Measurements from ENCODE around the gene RGMA. TPM values are rescaled to one million over a fixed set of nuclear protein-coding genes. Genes with fewer than 3 reads are reported as not detected.

Gene RGMA
- total RNA-seq, 1 experiment from 2014 or later, result not detected

DNA sequence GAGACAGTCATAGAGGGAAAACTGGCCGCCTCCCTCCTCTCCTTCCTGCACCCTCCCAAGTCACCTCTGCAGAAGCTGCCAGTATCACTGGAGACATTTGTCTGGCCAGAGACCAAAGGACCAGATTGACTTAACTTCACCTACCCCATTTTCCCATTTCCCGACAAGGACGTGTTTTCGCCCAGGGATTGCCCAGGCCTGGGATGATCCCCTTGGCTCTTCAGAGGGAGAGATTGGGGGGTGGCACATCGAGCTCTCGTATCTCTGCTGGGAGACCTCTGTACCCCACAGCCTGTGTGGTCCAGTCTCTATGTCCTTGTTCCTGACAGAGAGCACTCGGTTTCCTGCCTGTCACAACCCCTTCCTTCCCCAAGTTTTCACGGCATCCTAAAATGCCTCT is 31.4 kb downstream of the RGMA start:
- in situ Hi-C loops (cut with HindIII; ENCODE audit: low pct_unique_long_range_greater_than_20kb, low sequenced_read_pairs), result no loop called here
- DNase-seq (ENCODE audit: low read depth, low spot score), result no peak

- DNase-seq (ENCODE audit: low read depth, low spot score), result no peak
- in situ Hi-C loops (cut with HindIII; ENCODE audit: low pct_unique_long_range_greater_than_20kb, low sequenced_read_pairs), result no loop called here
Observed at GRCh38 chr15:93056836-93057235, 32.2 kb downstream of the RGMA start.

DNA sequence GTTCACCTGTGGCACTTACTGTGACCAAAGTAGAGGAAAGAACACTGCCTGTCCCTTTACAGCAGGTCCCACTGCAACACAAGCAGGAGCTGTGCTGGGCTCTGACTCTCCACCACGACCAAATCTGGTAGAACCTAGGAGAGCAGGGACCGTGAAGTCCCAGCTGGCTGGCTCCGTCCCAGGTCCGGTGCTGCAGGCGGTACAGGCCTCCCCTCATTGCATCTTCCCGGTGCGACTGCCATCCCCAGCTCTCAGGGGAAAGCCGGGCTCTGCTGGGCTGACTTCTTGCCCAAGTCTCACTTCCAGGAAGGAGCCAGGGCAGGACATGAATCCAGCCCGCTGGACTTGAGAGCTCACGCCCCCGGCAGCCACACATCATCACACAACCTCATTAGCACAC is 33.8 kb downstream of the RGMA start:
- DNase-seq (ENCODE audit: low read depth, low spot score), result no peak
- in situ Hi-C loops (cut with HindIII; ENCODE audit: low pct_unique_long_range_greater_than_20kb, low sequenced_read_pairs), result no loop called here

GRCh38 chr15:93052090-93052879 is 36.7 kb downstream of the RGMA start:
- in situ Hi-C loops (cut with HindIII; ENCODE audit: low pct_unique_long_range_greater_than_20kb, low sequenced_read_pairs), result no loop called here
- peak; percentile 34 for DNase-seq (ENCODE audit: low read depth, low spot score)

DNA sequence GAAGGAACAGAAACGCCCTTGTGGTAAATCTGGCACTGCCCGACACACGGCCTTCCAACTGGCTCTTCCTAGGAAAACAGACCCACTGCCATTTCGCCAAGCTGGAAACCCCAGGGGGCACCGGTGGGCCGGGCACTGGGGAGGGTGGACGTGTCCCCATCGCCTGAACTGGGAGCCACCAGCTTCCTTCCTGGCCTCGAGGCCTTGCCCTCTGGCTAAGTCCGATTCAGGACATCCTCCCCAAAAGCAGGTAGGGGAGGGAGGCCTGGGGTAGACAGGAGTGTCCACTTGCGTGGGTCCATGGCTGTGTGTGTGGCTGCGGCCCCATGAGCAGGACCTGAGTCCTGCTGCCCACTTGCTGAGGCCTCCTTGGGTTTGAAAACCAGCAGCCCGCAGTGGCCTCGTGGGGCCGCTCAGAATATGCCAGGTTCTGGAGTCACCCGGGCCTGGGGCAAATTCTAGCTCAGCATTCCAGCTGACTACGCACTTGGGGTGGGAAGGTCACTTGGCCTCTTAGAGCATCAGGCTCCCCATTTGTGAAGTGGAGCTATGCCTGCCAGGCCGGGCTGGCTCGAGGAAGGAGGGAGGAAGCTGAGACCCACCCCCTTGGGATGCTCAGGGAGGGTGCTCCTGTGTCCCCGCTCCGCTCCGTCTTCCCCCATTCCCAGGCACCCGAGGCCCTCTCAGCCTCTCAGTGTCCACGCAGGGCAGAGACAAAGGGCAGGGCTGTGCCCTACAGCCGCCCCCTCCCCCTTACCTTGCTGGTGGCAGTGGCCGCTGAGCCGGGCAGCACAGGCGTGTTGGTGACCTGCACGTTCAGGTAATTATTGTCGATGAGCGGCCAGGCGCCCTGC is 37.5 kb downstream of the RGMA start:
- in situ Hi-C loops (cut with HindIII; ENCODE audit: low pct_unique_long_range_greater_than_20kb, low sequenced_read_pairs), result no loop called here
- DNase-seq (ENCODE audit: low read depth, low spot score), result no peak

- no peak for DNase-seq (ENCODE audit: low read depth, low spot score)
- in situ Hi-C loops (cut with HindIII; ENCODE audit: low pct_unique_long_range_greater_than_20kb, low sequenced_read_pairs), result no loop called here
Observed at GRCh38 chr15:93050648-93051047, 38.4 kb downstream of the RGMA start.

DNA sequence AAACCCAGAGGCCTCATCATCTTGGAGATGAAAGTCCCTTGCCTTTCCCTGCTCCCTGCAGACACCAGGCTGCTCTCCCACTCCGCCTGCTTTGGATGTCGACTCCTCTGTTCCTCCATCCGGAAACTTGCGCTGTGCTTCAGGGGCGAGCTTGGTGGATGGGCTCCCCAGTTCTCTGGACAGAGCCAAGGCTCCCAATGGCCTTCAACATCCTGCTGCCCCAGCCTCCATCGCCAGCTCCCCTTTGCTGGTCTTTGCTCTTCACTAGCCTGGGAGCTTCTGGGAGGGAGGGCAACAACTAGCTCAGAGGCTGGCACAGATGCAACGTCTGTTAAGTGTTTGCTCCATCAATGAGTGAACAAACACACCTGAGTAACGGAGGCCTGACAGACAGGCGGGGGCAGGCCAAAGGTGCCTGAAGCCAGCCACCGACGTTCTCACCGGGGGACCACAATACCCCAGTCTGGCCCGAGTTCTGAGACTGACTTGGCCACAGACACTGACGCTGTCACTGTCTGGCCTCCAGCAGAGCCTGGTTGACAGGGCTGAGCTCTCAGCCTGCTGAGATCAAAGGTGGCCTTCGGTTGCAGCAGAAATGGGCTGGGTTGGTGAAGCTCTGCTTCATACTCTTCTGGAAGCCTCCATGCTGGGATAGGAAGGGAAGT is 39.0 kb downstream of the RGMA start:
- no peak for DNase-seq (ENCODE audit: low read depth, low spot score)
- in situ Hi-C loops (cut with HindIII; ENCODE audit: low pct_unique_long_range_greater_than_20kb, low sequenced_read_pairs), result no loop called here

GRCh38 chr15:93049233-93049632 is 39.8 kb downstream of the RGMA start:
- in situ Hi-C loops (cut with HindIII; ENCODE audit: low pct_unique_long_range_greater_than_20kb, low sequenced_read_pairs), result no loop called here
- DNase-seq (ENCODE audit: low read depth, low spot score), result no peak

- no peak for DNase-seq (ENCODE audit: low read depth, low spot score)
- in situ Hi-C loops (cut with HindIII; ENCODE audit: low pct_unique_long_range_greater_than_20kb, low sequenced_read_pairs), result no loop called here
Observed at GRCh38 chr15:93048759-93049161, 40.3 kb downstream of the RGMA start.

DNA sequence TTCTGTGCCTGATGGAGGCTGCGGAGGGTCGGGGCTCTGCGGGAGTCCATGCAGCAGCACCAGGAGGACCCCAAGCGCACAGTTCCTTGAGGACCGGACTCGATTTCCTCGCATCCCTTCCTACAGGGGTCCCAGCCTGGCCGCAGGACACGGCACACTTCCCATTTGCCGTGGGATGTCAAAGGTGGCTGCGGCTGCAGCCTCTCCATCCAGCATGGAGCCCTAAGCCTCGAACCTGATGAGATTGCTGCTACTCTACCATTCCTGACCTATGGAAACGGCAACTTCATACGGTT is 40.6 kb downstream of the RGMA start:
- no peak for DNase-seq (ENCODE audit: low read depth, low spot score)
- in situ Hi-C loops (cut with HindIII; ENCODE audit: low pct_unique_long_range_greater_than_20kb, low sequenced_read_pairs), result no loop called here

GRCh38 chr15:93047621-93048425 is 41.2 kb downstream of the RGMA start:
- DNase-seq (ENCODE audit: low read depth, low spot score), result no peak
- in situ Hi-C loops (cut with HindIII; ENCODE audit: low pct_unique_long_range_greater_than_20kb, low sequenced_read_pairs), result no loop called here

GRCh38 chr15:93046721-93047120 is 42.3 kb downstream of the RGMA start:
- DNase-seq (ENCODE audit: low read depth, low spot score), result no peak
- in situ Hi-C loops (cut with HindIII; ENCODE audit: low pct_unique_long_range_greater_than_20kb, low sequenced_read_pairs), result no loop called here

- in situ Hi-C loops (cut with HindIII; ENCODE audit: low pct_unique_long_range_greater_than_20kb, low sequenced_read_pairs), result no loop called here
- no peak for DNase-seq (ENCODE audit: low read depth, low spot score)
Observed at GRCh38 chr15:93046120-93046519, 42.9 kb downstream of the RGMA start.

GRCh38 chr15:93045191-93045785 is 43.7 kb downstream of the RGMA start:
- in situ Hi-C loops (cut with HindIII; ENCODE audit: low pct_unique_long_range_greater_than_20kb, low sequenced_read_pairs), result no loop called here
- no peak for DNase-seq (ENCODE audit: low read depth, low spot score)

GRCh38 chr15:93044301-93045190 is 44.5 kb downstream of the RGMA start:
- in situ Hi-C loops (cut with HindIII; ENCODE audit: low pct_unique_long_range_greater_than_20kb, low sequenced_read_pairs), result no loop called here
- no peak for DNase-seq (ENCODE audit: low read depth, low spot score)

DNA sequence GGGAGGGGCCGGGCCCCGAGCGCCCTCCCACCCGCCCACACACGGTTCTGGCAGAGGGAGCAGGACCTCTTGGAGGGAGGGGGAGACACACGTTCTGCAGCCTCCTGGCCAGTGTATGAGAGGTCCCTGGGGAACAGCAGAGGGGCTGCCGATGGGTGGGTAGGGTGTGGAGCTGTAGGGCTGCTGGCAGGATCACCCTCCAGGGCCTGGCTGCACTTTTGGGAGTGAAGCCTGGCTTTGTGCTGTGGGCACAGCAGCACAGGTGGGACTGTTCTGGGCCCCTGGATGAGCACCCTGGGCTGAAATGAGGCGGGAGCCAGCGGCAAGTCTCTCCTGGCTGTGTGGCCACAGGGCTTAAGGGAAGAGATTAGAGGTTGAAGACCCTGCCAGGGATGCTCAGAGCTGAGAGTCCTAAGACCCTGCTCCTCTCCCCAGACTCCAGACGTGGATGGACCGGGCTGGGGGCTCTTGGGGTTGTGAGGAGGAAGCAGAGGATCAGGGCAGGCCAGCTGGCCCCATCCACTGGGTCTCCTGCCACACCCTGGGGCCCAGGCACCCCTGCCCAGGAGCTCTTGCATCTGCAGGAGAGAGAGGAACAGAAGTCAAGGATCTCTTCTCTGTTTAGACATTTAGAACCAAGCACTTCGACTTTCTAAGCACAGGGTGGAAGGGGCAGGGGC is 45.2 kb downstream of the RGMA start:
- no peak for DNase-seq (ENCODE audit: low read depth, low spot score)
- in situ Hi-C loops (cut with HindIII; ENCODE audit: low pct_unique_long_range_greater_than_20kb, low sequenced_read_pairs), result no loop called here

Data from SK-MEL-5 (cell line).